ENCODE measurements around the gene PKHD1.

DNA sequence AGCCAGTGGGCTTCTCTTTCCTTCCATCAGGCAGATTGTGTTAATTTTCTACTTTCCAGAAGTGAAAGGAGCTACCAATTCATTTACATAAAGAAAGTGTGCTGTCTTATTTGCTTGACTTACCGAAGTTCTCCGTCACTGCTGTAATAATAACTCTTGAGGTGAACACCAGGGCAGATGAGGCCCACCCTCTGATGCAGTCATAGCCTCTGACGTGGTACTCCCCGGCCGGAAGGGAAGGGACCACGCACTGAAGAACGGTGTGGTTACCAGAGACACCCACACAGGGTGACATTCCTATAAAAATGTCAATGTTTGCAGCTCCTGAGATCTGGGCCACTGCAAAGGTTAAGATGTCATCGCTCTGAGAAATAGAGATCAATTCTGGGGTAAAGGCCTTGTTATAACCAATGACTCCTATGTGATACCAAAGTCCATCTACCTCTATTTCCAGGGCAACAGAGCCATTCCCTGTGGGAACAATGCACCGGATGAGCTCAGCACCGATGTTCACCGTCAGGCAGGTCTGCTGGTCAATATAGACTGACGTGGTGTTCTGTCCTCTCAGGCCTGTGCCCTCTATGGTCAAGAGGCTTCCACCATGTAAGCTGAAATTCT lies 62.9 kb downstream of the PKHD1 start:
- no peak for TF ChIP-seq POU6F1 (CRISPR knock-in tag; IDR thresholded peaks at IDR 0.05; ENCODE audit: borderline replicate concordance, low read depth)
- no peak for TF ChIP-seq ZFP30 (CRISPR knock-in tag; IDR thresholded peaks at IDR 0.05)
- TF ChIP-seq OSR1 (CRISPR knock-in tag; IDR thresholded peaks at IDR 0.05): no peak
- no peak for TF ChIP-seq RARB (CRISPR knock-in tag; IDR thresholded peaks at IDR 0.05)
- no peak for TF ChIP-seq ZFP3 (CRISPR knock-in tag; IDR thresholded peaks at IDR 0.05)
- no peak for TF ChIP-seq TOX (CRISPR knock-in tag; IDR thresholded peaks at IDR 0.05; ENCODE audit: borderline replicate concordance)
- no peak for TF ChIP-seq CSDC2 (CRISPR knock-in tag; IDR thresholded peaks at IDR 0.05)
- no peak for TF ChIP-seq GLIS3 (CRISPR knock-in tag; IDR thresholded peaks at IDR 0.05)
- no peak for TF ChIP-seq PATZ1 (CRISPR knock-in tag; IDR thresholded peaks at IDR 0.05; ENCODE audit: borderline replicate concordance)
- TF ChIP-seq ARNTL (CRISPR knock-in tag; IDR thresholded peaks at IDR 0.05; ENCODE audit: borderline replicate concordance, low read depth): no peak
